Tibial artery (tissue), 4 donors: ENCODE results near the gene OR51V1.

ENCODE experiments used
- DNase-seq, 2 donors: peaks; one replicate each; pipeline ENCODE4 v3.0.0-alpha.2; 2019
- H3K27ac ChIP-seq, 2 donors: fragments of 200-600 bp; sonication (generic) in 1 of 2; 1 replicate in 1 of 2; 2 replicates in 1 of 2; pipeline ENCODE4 v1.5.1; 2018 to 2019; ENCODE audit warnings: mild to moderate bottlenecking in 1 of 2
- H3K27me3 ChIP-seq, 2 donors: fragments of 200-600 bp; sonication (generic) in 1 of 2; one replicate each; pipeline versions ENCODE4 v1.5.1 to v1.6.0; 2016 to 2019
- H3K36me3 ChIP-seq, 3 donors: fragments of 200-600 bp; sonication (generic) in 2 of 3; one replicate each; pipeline ENCODE4 v1.5.1; 2016 to 2019; ENCODE audit warnings: mild to moderate bottlenecking in 2 of 3
- H3K4me1 ChIP-seq, 4 donors: fragments of 200-600 bp; sonication (generic) in 2 of 4; 1 replicate in 3 of 4; 2 replicates in 1 of 4; pipeline ENCODE4 v1.5.1; 2016 to 2019
- H3K4me3 ChIP-seq, 2 donors: fragments of 200-600 bp; sonication (generic) in 1 of 2; 1 replicate in 1 of 2; 2 replicates in 1 of 2; pipeline ENCODE4 v1.5.1; 2018 to 2019; ENCODE audit warnings: mild to moderate bottlenecking in 2 of 2
- H3K9me3 ChIP-seq, 3 donors: fragments of 200-600 bp; sonication (generic) in 1 of 3; one replicate each; pipeline ENCODE4 v1.5.1; 2016 to 2019
- CTCF ChIP-seq, 2 experiments: fragments of 200-600 bp in 1 of 2; fragments of 450-650 bp in 1 of 2; IDR thresholded peaks; one replicate each; pipeline ENCODE4 v1.5.1; 2017 to 2019; ENCODE audit warnings: antibody characterized with exemption in 2 of 2, mild to moderate bottlenecking in 1 of 2, moderate library complexity in 1 of 2
- intact Hi-C: fragments of 100-400 bp; cut with DNase I; formaldehyde crosslinking; loops from one replicate; pipeline ENCODE4 v1.15.0; 2023; ENCODE audit warnings: low total_unique reads

OR51V1 gene

GRCh38 chr11:5224538-5225479 is 24.3 kb upstream of the OR51V1 start:
- H3K27ac ChIP-seq, result no peak overlapping the region
- no peak overlapping the region for H3K4me3 ChIP-seq
- DNase-seq, result no peak
- intact Hi-C loops, result no loop called here
- H3K9me3 ChIP-seq, result no peaks in the 10 kb centered on the region
- H3K4me1 ChIP-seq, result no peaks in the 10 kb centered on the region
- H3K27me3 ChIP-seq, result no peaks in the 10 kb centered on the region
- no peak for TF ChIP-seq CTCF (IDR thresholded peaks at IDR 0.05)
- H3K36me3 ChIP-seq, result no peaks in the 10 kb centered on the region

- intact Hi-C loops, result no loop called here
- H3K27ac ChIP-seq, result no peak overlapping the region
Measured at GRCh38 chr11:5223686-5224085, 23.2 kb upstream of the OR51V1 start.

GRCh38 chr11:5223146-5223545 is 22.7 kb upstream of the OR51V1 start:
- no peak for TF ChIP-seq CTCF (IDR thresholded peaks at IDR 0.05)
- Histone ChIP-seq H3K9me3 (no peaks in the 10 kb centered on the region), H3K27ac (no peak overlapping the region), H3K4me1 (no peaks in the 10 kb centered on the region), H3K4me3 (no peak overlapping the region), H3K36me3 (no peaks in the 10 kb centered on the region), H3K27me3 (no peaks in the 10 kb centered on the region)
- DNase-seq, result no peak
- intact Hi-C loops, result no loop called here

More at GRCh38 chr11:5223686-5224085, 23.2 kb upstream of the OR51V1 start:
- H3K4me3 ChIP-seq, result no peak overlapping the region
- H3K36me3 ChIP-seq, result no peaks in the 10 kb centered on the region
- no peak for TF ChIP-seq CTCF (IDR thresholded peaks at IDR 0.05)
- no peaks in the 10 kb centered on the region for H3K4me1 ChIP-seq
- H3K27me3 ChIP-seq, result no peaks in the 10 kb centered on the region
- no peak for DNase-seq
- no peaks in the 10 kb centered on the region for H3K9me3 ChIP-seq

GRCh38 chr11:5210376-5210885 is 9.9 kb upstream of the OR51V1 start:
- no peak for TF ChIP-seq CTCF (IDR thresholded peaks at IDR 0.05)
- H3K9me3 ChIP-seq, result no peaks in the 10 kb centered on the region
- DNase-seq, result no peak
- H3K4me1 ChIP-seq, result no peaks in the 10 kb centered on the region
- intact Hi-C loops, result no loop called here
- H3K27ac ChIP-seq, result no peak overlapping the region
- no peaks in the 10 kb centered on the region for H3K36me3 ChIP-seq
- no peak overlapping the region for H3K4me3 ChIP-seq
- no peaks in the 10 kb centered on the region for H3K27me3 ChIP-seq

GRCh38 chr11:5204787-5205186 is 4.3 kb upstream of the OR51V1 start:
- H3K9me3 ChIP-seq, result no peaks in the 10 kb centered on the region
- H3K27me3 ChIP-seq, result no peaks in the 10 kb centered on the region
- no peaks in the 10 kb centered on the region for H3K4me1 ChIP-seq
- peak in 1 of 2 experiments; percentile 30 for TF ChIP-seq CTCF (IDR thresholded peaks at IDR 0.05)
- no peaks in the 10 kb centered on the region for H3K36me3 ChIP-seq
- no peak overlapping the region for H3K4me3 ChIP-seq
- no peak overlapping the region for H3K27ac ChIP-seq
- DNase-seq, result no peak
- intact Hi-C loops, result no loop called here
